HG02981 (cell line): ENCODE results near the gene FKBP6.
"Not testable (repeated sequence)": the region's sequence is repeated elsewhere in the genome, so short reads cannot be mapped to it uniquely, and the experiment has no call there.

Experiments used
- ATAC-seq: cut with Tn5 transposase; IDR thresholded peaks from one replicate; pipeline ENCODE4 v1.9.1; 2021; ENCODE audit warnings: mild to moderate bottlenecking, moderate library complexity; ENCODE audit not compliant: unreplicated experiment

FKBP6 gene

GRCh38 chr7:73387908-73388414, 60.0 kb downstream of the FKBP6 start:
- ATAC-seq: no peak

GRCh38 chr7:73391396-73391795, 63.4 kb downstream of the FKBP6 start:
- no peak for ATAC-seq

GRCh38 chr7:73394422-73394821, 66.5 kb downstream of the FKBP6 start:
- no peak for ATAC-seq

GRCh38 chr7:73395538-73396503, 67.9 kb downstream of the FKBP6 start:
- ATAC-seq: no peak

GRCh38 chr7:73397521-73398281, 69.7 kb downstream of the FKBP6 start:
- ATAC-seq: no peak

GRCh38 chr7:73399185-73400050, 71.5 kb downstream of the FKBP6 start:
- ATAC-seq: not testable (repeated sequence)

GRCh38 chr7:73404860-73405259, 76.9 kb downstream of the FKBP6 start:
- ATAC-seq: not testable (repeated sequence)
